Activated CD8-positive, alpha-beta memory T cell treated with anti-CD3 and anti-CD28 coated beads, Interleukin-2, amount 50 U/mL, for 4 hours (primary cell): ENCODE results near the gene C9orf78.
"Not testable (repeated sequence)": the region's sequence is repeated elsewhere in the genome, so short reads cannot be mapped to it uniquely, and the experiment has no call there.

Experiments used
- DNase-seq: peaks from one replicate; pipeline ENCODE4 v3.0.0-alpha.2; 2020

Gene C9orf78

DNA sequence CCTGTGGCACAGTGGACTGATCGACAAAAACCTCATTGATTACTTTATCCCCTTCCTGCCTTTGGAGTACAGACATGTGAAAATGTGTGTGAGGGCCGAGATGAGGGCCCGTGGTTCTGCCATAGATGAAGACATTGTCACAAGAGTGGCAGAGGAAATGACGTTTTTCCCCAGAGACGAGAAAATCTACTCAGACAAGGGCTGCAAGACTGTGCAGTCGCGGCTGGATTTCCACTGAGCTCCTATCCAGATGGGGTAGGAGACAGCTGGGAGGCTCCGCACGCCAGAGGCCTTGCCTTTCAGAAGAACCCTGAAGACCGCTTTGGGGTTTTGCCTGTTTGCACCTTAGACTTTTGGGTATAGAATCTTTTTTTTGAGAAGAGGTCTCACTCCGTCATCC, 25.7 kb downstream of the C9orf78 start:
- DNase-seq, result no peak

DNA sequence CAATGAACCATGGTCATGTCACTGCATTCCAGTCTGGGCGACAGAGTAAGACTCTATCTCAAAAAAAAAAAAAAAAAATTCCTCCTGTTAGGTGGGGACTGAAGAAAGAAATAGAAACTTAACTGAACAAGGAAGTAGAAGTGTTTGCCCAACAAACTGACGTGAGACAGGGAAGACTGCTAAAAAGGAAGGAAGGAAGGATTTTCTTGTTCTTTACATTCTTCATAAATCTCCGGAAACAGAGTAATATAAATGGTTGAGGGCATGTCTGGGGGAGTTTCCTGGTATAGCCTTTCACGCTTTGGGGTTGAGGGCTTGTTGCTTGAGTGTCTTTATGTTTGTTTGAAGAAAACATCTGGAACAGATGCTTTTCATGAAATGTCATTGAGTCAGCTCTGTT, 29.0 kb downstream of the C9orf78 start:
- DNase-seq, result no peak

DNA sequence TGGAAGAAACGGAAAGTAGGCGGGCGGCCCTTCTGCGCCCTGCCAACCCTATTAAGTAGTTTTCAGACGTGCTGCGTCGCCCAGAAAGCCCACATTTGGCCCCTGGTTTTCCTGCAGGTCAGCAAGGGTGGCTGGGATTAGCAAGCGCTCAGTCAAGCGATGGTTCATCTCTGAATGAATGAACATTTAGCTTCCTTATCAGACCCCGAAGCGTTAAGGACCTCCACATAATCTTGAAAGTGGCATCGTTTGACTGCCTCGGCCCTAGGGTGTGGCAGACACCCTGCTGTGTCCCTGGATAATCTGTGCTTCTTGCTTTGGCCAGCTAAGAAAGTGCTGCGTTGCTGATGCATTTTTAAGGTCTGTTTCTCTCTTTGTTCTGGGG, 31.4 kb downstream of the C9orf78 start:
- DNase-seq, result no peak

DNA sequence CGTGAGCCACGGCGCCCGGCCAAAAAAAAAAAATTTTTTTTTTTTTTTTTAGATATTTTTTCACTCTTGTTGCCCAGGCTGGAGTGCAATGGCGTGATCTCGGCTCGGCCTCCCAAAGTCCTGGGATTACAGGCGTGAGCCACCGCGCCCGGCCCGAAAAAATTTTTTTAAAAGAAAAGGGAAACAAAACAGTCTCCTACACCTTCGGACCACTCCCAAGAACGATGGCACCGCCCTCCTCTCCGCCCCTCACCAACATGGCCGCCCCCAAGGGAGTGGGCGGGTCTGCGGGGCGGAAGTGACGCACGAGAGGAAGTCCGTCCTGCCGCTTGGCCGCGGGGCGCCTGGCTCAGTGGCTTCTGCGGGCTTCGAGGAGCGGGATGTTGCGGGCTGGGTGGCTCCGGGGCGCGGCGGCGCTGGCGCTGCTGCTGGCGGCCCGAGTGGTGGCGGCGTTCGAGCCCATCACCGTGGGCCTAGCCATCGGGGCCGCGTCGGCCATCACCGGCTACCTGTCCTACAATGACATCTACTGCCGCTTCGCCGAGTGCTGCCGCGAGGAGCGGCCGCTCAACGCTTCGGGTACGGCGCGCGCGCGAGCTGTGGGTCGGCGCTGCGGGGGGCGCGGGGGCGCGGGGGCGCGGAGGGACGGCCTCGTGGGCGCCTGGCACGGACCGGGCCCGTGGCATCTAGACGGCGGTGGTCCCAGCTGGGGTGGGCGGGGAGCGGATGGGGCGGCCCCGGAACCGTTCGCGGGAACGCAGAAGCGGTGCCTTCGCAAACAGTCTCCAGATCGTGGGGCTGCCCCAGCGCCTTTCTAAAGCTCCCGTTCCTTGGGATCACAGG, 32.0 kb downstream of the C9orf78 start, which contains the start of gene TOR1B:
Gene TOR1B (plus strand): TSS at position 352 of the 843 bp plus-strand sequence. CDS start 29 bp downstream, at position 381.
- peak; percentile 97 for DNase-seq

DNA sequence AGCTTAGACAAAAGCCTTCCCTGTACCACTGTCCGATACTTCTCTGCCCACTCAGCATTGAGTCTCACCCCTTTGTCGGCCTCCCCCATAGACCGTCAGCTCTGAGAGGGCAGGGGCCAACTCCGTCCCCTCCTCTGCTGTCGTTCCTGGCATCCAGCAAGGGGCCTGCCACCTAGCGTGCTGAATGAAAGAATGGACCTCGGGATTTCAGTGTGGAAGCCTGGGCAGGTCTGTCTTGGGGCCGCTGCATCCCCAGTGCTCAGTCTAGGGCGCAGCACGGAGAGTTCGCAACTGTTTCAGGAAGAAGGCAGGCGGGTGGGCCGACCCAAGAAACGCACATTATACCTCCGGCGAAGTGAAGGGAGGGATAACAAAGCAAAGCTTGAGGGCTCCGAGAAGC, 33.6 kb downstream of the C9orf78 start:
- DNase-seq, result no peak

DNA sequence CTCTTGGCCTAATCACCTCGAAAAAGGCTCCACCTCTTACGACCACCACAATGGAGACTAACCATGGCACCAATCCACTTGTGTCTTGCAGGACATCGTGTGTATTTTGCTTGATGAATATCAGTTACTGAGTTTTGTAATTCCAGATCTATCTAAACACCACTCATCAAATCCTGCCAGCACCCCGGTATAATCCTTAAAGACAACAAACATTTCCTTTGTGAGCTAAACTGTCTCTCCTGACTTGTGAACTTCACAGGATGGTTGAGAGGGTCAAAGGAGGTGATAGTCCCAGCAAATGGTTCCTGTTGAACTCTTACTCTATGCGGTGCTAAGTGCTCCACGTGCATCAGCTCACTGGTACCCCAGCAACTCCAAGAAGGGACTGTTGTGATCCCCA, 36.1 kb downstream of the C9orf78 start:
- DNase-seq, result no peak

DNA sequence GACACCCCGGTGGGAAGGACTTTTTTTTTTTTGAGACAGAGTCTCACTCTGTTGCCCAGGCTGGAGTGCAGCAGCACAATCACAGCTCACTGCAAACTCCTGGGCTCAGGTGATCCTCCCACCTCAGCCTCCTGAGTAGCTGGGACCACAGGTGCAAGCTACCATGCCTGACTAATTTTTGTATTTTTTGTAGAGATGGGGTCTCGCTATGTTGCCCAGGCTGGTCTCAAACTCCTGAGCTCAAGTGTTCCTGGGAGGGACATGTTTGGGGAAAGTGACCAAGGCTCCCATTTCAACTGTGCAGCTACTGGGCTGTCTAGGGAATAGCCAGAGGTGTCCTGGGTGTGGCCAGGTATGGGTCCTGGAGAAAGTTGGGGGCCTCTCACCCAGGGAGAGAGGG, 39.0 kb downstream of the C9orf78 start:
- DNase-seq, result not testable (repeated sequence)

DNA sequence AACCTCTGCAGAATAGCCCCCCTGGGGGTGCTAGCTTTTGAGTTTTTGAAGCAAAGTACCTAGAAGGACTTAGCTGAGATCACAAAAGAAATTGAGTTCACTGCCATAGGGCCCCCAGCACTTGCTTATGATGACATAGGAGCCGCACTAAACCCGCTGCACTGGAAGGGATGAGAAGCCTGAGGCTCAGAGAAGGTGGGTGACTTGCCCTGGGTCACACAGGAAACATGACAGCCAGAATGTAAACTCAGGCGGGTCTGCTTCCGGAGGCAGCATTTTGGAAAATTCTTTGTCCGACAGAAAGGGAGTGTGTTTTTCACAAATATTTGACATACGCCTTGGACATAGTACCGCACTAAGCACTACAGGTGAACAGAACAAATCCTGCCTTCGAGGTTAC, 40.5 kb downstream of the C9orf78 start:
- no peak for DNase-seq

DNA sequence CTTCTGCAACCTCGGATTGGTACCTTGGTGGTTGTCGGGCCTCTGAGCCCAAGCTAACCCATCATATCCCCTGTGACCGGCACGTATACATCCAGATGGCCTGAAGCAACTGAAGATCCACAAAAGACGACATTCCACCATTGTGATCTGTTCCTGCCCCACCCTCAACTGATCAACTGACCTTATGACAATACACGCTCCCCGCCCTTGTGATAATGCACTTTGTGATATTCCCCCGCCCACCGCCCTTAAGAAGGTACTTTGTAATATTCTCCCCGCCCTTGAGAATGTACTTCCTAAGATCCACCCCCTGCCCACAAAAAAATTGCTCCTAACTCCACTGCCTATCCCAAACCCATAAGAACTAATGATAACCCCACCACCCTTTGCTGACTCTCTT, 48.6 kb downstream of the C9orf78 start:
- no peak for DNase-seq

DNA sequence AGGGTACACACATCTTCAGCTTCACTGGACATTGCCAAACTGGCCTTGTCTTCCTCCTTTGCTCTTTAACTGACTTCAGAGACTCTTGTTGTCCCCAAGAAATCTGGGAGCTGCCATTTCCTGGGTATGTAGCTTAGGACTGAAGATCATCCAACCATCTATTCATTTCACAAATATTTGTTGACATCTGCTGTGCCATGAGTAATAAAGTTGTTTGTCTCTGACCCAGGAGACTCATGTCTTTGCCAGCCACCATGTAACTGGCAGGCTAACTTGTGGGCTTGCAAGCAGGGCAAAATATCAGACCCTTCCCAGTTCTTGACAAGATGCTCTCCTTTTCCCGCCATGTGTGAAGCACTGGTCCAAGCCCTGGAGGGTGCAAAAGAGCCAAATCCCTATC, 49.2 kb downstream of the C9orf78 start:
- DNase-seq, result no peak

DNA sequence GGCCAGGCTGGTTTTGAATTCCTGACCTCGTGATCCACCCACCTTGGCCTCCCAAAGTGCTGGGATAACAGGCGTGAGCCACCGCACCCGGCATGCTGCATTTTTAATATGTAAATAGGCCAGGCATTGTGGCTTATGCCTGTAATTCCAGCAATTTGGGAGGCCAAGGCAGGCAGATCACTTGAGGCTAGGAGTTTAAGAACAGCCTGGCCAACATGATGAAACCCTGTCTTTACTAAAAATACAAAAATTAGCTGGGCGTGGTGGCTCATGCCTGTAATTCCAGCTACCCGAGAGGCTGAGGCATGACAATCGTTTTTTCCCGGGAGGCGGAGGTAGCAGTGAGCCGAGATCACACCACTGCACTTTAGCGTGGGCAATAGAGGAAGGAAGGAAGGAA, 50.1 kb downstream of the C9orf78 start:
- not testable (repeated sequence) for DNase-seq

DNA sequence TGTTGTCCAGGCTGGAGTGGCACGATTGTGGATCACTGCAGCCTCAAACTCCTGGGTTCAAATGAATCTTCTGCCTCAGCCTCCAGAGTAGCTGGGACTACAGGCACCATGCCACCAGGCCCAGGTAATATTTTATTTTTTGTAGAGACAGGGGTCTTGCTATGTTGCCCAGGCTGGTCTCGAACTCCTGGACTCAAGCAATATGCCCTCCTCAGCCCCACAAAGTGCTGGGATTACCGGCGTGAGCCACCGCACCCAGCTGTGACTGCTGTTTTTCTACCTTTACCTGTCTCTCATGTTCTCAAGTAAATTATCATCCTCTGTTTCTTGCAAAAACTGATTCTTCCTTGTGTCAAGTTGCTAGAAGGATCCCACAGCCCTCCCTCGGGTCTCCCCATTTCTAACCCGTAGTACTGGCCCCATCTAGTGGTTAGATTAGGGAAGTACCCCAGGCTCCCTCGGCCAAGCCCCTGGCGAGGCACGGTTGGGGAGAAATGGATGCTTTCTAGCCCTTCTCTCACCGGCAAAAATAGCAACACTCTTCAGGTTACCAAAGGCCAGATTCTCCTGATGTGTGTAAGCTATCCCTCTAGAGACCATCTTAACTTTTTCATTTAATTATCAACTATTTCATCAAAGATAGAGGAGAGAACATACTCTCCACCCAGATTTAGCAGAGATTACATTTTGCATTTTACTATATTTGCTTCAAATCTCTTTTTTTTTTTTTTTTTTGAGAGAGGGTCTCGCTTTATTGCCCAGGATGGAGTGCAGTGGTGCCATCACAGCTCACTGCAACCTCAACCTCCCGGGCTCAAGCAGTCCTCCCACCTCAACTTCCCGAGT, 51.3 kb downstream of the C9orf78 start:
- peak; percentile 74 for DNase-seq

DNA sequence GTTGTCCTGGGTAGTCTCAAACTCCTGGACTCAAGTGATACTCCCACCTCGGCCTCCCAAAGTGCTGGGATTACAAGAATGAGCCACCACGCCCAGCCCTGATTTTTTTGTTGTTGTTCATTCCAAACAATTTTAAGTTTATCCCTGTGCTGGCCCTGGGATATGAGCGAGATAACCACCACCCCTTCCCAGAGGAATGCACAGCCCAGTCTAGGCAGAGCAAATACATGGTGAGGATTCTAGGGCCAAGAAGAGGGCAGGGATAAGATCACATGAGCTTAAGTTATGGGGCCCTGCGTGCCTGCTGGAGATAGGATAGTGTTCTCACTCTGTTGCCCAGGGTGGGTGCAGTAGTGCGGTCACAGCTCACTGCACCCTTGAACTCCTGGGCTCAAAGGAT, 53.1 kb downstream of the C9orf78 start:
- no peak for DNase-seq

DNA sequence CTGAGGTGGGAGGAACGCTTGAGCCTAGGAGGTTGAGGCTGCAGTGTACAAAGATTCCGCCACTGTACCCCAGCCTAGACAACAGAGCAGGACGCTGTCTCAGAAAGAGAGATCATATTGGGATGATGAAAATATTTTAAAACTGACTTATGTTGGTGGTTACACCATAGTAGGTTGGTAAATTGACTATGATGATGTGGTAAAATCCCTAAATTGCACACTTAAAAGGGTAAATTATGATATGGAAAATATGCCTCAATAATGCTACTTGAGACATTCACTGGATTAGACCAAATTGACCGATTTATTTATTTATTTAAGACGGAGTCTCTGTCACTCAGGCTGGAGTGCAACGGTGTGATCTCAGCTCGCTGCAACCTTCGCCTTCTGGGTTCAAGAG, 53.9 kb downstream of the C9orf78 start:
- DNase-seq, result no peak

DNA sequence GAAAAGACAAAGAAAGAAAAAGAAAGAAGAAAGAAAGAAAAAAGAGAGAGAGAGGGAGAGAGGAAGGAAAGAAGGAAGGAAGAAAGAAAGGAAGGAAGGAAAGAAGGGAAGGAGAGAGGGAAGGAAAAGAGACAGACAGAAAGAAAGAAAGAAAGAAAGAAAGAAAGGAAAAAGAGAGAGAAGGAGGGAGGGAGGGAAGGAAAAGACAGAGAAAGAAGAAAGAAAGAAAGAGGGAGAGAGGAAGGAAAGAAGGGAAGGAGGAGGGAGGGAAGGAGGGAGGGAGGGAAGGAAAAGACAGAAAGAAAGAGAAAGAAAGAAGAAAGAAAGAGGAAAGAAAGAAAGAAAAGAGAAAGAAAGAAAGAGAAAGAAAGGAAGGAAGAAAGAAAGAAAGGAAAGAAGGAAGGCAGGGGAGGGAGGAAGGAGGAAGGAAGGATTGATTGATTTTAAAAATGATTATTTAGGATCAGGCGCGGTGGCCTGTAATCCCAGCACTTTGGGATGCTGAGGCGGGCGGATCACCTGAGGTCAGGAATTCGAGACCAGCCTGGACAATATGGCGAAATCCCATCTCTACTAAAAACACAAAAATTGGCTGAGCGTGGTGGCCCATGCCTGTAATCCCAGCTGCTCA, 55.4 kb downstream of the C9orf78 start:
- DNase-seq, result no peak

DNA sequence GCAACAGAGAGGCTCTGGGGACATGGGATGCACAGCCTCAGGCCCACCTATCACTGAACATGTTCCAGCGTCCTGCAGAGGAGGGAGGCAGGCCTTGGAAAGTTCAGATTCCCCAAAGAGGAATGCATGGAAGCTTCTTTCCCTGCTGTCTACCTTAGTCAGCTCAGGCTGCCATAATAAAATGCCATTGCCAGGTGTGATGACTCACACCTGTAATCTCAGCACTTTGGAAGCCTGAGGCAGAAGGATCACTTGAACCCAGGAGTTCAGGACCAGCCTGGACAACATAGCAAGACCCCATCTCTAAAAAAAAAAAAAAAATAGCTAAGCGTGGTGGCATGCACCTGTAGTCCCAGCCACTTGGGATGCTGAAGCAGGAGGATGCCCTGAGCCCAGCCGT, 56.6 kb downstream of the C9orf78 start:
- DNase-seq, result no peak

DNA sequence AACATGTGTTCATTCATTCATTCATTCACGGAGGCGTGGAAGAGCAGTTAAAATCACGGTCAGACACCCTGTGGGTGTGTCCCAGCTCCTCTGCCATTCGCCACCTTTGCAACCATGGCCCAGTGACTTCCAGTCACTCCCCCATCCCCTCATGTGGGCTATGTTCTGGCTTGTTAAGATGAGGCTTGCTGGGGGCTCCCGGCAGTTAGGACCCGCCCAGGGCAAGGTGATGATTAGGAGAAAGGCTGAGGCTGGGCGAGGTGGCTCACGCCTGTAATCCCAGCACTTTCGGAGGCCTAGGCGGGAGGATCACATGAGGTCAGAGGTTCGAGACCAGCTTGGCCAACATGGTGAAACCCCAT, 57.3 kb downstream of the C9orf78 start:
- DNase-seq, result no peak
